Ecto neural progenitor cell (in vitro differentiated cells): ENCODE data around the gene MALRD1.
A peak's percentile ranks its signal among the peaks of the same experiment; 100 is the strongest.
"Not testable (repeated sequence)": the region's sequence is repeated elsewhere in the genome, so short reads cannot be mapped to it uniquely, and the experiment has no call there.

ENCODE experiments used
- DNase-seq: peaks from one replicate; pipeline ENCODE4 v3.0.0-alpha.2; 2018; ENCODE audit warnings: low spot score

Gene MALRD1

DNA sequence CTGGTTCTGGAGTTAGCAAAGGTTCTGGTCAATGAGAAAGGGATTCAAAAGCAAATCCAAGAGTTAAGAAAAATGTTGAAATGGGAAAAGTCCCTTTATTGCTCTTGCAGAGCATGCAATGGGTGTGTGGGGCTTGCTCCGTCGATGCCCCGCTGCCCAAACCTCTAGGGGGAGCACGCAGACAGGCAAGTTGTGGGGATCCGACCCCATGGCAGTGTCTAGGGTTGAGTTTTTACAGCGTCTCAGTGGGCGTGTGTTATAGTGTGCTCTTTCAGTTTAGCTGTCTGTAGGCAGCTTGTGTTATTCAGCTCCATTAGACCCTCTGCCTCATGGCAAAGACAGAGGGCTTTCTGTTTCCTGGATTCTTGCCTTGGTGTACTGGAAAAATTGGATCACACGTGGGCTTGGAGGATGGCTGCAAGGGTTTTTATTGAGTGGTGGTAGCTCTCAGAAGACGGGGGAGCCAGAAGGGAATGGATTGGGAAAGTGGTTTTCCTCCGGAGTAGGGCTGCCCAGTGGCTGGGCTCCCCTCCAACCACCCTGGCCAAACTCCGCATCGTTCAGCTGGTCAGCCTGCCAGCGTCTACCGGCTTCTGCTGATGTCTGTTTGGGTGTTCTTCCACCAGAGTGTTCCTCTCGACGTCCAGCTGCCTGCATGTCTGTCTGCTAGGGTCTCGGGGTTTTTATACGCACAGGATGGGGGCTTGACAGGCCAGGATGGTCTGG is 665.4 kb downstream of the MALRD1 start:
- no peak for DNase-seq

DNA sequence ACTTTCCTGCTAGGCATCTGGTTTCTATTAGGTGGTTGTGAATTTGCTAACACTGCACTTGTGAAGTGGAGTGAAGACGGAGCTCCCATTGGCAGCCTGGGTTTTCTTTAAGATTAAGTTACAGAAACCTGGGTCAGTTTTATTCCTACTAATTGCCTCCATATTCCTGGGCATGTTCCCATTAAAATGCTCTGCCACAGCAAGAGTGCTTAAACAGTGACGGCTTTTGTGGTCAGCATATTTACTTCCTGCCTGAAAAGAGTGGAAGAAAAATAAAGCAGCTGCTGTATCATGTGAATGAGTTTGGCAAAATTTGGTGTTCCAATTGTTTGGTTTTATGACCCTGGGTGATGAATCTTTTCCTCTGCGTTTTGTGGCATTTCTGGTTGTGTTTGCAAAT is 670.7 kb downstream of the MALRD1 start:
- no peak for DNase-seq

DNA sequence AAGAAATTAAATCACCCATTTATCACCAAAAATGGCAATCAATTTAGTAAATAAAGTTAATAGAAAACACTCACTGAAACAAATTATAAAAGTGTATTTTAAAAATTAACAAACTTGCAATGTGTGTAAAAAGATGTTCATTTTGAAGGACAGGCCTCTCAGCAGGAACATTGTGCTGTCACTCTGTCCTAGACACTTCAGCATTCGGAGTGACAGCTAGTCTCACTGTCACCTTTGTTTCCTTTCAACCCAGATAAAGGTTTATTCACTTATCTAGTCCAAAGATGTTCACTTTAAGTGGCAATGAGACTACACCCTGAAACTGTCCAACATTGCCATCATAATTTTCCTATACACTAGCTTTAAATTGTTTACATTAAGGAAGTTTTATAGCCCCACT is 675.7 kb downstream of the MALRD1 start:
- DNase-seq, result no peak

DNA sequence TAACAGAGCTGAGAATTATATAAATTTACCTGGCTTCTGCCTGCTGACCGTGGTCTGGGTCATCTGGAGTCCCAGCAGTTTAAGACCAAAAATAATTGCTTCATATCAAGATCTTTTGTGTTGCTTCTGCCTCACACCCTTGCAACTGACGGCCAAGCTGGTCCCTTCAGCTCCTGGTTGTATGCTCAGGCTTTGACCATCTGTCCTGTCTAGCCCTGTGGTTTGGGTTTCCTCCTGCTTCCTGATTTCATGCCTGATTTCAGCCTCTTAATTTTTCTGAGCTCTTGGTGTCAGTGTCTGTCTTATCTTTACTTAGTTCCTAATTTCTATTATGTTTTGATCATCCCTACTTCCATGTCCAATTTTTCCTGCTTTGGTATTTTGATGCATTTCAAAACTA is 679.8 kb downstream of the MALRD1 start:
- DNase-seq, result no peak

DNA sequence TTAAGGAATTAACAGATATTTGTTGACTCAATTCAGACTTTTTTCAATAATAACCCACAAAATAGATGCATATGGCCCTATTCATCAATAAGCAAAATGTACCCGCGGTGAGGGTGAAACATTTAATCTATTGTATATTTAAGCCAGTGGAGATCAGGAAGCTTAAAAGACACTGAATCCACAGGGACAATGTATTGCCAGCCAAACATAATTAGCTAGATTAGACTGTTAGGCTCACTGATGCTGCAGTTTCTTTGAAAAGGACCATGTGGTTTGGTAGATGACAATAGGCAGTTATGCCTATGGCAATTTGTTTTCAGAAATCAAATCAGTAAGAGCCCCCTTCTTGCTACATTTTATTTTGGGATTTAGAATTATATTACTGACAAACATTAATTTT is 680.4 kb downstream of the MALRD1 start:
- no peak for DNase-seq

DNA sequence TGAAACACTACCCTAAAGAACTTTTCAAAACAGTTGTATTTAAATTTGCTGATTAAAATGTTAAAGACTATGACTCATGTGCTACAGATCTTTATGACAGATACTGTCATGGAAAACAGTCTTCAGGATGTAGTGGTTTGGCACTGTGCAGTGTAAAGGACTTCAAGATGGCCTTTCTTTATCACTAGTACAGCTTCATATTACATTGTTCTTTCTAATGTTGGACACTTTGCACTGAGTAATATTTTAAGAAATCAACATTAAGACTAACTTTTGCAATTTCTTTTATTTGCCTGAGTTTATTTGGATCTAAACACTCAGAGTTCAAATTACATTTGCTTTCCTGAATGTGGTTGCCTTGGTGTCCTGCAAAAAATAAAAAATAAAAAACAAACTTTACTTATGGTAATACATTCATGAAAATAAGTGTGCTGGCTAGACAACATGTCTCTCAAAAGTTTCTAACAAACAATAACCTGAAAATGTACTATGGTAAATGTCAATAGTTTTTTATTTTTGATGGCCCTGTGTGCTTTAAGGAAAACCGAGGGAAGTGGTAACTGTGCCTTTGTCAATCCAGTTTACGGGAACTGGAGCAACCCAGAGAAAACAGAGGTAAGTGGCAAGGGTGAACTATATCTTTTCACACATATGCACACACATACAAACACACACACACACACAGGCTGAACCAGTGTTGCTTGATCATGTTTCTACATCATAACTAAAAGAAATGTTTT is 681.7 kb downstream of the MALRD1 start:
- no peak for DNase-seq

DNA sequence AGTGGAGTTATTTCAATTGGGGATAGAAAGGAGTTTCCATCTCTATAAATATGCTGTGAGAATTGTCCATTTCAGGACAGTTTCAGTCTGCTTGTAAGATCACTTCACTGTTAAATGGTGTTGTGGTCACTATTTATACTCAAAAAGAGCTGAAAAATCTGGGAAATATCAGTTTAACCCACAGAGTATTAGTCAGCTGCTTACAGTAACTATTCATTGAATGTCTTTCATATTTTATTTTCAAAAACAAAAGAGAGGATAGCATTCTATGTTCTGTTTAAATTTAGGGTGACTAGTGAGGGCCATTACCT is 682.3 kb downstream of the MALRD1 start:
- no peak for DNase-seq

DNA sequence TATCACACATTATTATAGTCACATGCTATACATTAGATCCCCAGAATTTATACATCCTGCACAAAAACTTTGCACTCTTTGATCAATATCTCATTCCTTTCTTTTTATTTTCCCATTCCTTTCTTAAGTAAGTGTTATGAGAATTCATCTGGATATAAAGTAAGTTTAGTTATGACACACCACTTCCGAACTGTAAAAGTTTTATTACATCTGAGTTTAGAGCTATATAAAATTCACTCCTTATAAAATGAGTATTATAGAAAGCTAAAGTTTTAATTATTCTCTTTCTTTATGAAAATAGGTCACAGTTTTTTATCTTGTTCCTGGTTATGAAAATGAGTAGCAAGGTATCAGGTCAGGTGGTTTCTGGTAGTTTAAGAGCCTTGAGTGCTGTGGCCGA is 683.0 kb downstream of the MALRD1 start:
- no peak for DNase-seq

DNA sequence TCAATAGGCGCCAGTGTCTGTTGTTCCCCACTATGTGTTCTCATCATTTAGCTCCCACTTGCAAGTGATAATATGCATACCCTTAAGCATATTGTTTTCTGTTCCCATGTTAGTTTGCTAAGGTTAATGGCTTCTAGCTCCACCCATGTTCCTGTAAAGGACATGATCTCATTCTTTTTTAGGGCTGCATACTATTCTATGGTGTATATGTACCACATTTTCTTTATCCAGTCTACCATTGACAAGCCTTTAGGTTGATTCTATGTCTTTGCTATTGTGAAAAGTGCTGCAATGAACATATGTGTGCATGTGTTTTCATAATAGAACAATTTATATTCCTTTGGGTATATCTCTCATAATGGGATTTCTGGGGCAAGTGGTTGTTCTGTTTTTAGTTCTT is 689.8 kb downstream of the MALRD1 start:
- DNase-seq, result no peak

DNA sequence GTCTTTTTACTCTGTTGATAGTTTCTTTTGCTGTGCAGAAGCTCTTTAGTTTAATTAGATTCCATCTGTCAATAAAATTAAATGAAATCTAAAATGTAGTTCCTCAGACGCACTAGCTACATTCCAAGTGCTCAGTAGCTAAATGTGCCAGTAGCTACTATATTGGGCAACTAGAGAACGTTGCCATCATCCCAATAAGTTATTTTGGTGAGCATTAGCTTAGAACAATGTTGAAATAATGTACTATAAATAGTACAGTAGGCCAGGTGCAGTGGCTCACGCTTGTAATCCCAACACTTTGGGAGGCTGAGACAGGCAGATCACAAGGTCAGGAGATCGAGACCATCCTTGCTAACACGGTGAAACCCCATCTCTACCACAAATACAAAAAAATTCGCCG is 690.6 kb downstream of the MALRD1 start:
- DNase-seq, result not testable (repeated sequence)

DNA sequence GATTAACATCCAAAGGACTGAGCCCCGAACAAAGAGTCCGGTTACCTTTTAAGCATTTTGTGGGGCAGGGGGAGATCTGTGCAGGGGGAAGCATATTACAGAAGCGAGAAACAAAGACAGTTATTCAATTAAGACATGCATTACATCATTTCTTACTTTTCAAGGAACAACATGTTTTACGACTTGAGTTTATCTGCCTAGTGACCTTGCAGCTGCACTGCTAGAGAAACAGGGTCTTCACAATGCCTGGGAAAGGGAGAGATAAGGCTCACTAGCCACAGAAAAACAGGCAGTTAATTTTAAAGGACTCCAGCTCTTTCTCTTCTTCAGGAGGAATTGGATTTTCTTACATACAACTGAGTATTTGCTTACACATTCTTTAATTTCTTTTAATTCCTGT is 693.5 kb downstream of the MALRD1 start:
- DNase-seq, result not testable (repeated sequence)

DNA sequence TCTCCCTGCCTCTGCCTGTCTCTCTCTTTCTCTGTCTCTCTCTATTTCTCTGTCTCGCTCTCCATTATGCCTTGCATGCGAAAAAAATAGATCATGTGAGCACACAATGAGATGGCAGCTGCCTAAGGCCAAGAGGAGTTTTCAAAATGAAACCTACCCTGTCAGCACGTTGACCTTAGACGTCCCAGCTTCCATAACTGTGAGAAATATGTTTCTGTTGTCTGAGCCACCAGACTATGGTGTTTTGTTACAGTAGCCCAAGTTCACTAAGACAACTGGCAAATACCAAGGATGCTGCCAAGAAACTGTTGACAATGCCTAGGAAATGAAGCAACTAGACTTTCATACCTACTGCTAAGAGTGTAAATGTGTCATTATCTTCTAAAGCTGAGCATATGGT is 697.1 kb downstream of the MALRD1 start:
- DNase-seq, result no peak

DNA sequence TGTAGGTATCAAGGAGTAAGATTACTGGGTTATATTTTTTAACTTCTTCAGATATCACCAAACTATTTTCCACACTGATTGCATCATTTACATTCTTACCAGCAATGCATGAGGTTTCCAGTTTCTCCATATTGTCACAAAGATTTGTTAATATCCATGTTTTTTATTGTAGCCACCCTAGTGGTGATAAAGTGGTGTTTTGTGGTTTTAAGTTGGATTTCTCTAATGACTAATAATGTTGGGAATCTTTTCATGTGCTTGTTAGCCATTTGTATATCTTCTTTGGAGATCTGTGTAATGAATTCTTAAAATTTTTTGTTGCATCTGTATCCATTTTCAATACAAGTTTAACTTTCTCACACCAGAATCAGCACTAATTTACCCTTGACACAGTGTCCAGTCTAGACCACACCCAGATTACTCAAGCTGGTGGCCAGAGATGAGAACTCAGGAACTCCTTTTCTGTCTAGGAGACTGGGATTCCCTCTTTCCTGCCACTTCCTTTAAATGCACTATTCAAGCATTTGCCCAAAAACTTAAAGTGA is 700.7 kb downstream of the MALRD1 start:
- no peak for DNase-seq

DNA sequence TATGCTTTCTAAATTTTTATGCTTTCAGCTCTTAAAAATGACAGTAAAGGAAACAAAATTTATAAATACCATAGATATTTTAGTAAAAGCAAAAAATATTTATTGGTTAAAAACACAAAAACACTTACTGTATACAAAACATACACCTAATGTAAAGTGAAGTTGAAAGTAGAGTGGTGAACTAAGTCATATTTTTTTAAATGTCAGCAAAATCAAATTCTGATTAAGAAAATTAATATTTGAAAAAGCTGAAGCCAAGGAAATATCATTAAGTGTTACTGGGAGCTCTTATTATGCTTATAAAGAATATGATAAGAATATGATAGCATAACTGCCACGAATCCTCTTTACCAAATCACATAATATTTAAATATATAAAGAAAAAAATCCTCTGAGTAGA is 702.4 kb downstream of the MALRD1 start:
- no peak for DNase-seq

DNA sequence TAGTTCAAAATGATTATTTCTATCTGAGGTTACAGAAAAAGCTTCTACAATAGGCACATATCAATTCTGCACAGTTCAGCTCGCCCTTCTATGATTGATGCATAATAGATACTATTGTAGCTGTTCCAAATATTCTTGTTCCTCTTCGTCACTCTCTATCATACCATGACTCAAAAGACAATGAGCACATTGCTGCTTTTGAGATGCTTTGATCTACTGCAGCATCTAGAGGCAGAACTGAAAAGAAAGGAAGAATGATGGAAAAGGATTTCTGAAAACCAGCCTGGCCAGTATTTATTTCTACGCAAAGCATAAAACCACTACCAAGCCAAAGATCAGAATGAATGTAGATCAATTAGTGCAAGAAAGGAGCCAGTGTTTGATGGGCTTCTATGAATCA is 708.3 kb downstream of the MALRD1 start:
- DNase-seq, result no peak

DNA sequence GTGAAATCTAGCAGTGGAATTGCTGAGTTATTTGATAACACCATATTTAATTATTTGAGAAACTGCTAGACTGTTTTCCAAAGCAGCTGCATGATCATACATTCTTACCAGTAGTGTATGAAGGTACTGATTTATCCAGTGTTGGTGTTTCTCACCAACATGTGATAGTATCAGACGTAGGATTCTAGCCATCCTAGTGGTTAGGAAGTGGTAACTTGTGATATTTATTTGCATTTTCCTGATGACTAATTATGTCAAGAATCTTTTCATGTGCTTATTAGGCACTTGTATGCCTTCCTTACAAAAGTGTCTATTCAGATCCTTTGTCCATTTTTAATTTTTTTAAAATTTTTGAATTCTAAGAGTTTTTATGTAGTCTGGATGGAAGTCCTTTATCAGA is 713.4 kb downstream of the MALRD1 start:
- no peak for DNase-seq

DNA sequence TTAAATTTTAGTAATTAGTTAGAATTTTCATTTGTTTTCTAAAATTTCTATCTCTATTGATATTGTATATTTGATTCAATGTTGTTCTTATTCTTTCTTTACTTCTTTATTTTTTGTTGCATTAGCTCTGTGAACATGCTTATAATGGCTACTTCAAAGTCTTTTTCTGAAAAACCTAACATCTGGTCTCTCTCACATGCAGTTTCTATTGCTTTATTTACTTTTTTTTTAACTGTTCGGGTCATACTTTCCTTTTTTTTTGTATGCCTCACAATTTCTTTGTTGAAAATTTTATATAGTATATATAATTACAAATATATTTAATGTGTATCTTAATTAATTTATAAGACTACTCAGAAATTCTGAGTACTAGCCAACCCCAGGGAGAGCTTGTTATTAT is 715.5 kb downstream of the MALRD1 start:
- DNase-seq, result no peak

DNA sequence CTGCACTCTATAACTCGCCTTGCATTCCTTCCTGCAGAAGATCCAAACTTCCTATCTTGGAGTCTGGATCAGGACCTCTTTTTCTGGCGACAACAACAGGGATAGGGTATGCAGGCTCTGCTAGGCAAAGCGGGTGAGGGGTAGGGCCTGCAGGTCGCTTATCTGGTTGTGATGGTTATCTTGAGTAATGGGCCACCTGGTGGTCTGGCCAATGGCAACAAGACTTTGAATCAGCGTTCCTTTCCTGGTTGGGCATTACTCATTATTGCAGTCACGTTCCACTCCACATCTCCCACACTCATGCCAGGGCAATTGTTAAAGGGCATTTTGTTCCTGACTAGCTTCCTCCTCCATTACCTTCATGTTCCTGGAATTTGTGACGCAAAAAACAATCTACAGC is 719.3 kb downstream of the MALRD1 start:
- peak; percentile 49 for DNase-seq

DNA sequence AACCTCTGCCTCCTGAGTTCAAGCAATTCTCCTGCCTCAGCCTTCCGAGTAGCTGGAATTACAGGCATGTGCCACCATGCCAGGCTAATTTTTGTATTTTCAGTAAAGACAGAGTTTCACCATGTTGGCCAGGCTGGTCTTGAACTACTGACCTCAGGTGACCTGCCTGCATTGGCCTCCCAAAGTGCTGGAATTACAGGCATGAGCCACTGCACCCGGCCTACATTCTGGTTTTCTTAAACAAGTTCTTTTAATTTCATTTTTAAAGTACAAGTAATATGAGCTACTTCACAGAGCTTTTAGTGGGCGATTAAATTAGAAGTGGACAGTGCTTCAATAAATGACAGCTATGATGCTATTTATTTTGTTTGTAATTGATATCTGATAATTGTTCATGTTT is 721.2 kb downstream of the MALRD1 start:
- not testable (repeated sequence) for DNase-seq

DNA sequence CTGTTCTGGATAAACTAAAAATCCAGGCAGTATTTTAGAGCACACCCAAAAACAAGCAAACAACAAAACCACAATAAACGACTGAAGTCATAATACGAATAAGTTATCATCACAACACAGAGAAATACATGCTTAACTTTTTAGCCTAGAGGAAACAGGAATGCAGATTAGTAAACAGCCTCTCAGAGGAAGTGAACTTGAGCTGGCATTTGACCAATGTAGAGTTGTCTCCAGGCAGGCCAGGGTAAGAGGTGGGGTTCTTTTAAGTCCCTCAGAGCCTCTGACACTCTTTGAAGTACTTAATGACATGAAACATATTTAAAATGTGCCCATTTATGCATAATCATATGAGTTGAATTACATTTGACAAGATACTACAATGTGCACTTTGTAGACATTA is 724.4 kb downstream of the MALRD1 start:
- no peak for DNase-seq

DNA sequence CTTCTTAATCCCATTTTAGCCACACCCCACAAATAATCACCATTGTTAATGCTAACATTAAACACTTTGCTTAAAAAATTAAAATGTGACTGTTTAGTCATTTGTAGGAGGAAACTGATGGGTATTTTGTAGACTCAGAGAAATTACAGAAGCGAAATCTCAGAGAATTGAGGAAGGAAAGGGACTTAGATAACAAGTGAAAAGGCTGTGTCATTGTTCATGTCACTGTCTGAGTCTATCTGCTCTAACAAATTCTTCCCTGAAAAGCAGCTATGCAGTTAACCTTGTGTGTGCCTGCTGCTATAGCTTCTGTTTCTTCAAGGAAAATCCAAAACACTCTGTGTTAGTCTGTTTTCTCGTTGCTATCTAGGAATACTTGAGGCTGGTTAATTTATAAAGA is 726.7 kb downstream of the MALRD1 start:
- DNase-seq, result no peak

DNA sequence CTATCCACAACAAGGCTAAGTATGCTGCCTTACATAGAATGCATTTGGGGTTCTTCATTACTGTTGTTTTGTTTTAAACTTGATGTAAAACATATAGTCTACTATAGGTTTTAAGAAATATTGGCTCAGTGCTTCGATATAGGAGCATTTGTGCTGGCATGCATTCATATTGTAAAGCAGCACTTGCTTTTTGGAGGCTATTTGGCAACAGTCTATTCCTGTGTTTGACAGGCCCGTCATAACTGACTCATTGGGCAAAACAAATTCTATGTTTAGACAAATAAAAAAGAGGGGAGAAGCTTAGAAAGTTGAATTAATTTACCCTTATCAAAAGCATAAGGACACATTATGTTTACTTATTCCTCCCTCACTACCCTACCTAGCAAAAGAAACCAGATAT is 729.2 kb downstream of the MALRD1 start:
- no peak for DNase-seq

DNA sequence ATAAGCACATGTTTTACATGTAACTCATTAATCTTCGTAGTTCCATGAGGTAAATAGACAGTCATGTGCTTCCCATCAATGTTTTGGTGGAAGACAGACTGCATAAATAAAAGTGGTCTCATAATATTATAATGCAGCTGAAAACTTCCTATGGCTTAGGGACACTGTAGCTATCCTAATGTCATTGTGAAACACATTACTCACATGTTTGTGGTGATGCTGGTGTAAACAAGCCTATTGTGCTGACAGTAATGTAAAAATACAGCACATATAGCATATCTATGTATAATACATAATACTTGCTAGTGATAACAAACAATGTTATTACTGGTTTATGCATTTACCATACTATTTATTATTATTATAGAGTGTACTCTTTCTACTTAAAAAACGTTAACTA is 730.4 kb downstream of the MALRD1 start:
- DNase-seq, result no peak
